Mesenchymal stem cell (in vitro differentiated cells and primary cell): ENCODE measurements around the gene EPM2AIP1.

Source experiments
- DNase-seq: peaks from one replicate; pipeline ENCODE4 v3.0.0-alpha.2; 2013
- H2AFZ ChIP-seq: one replicate; pipeline ENCODE4 v1.6.1; 2013; ENCODE audit warnings: low read depth, mild to moderate bottlenecking, control low read depth, inconsistent platforms, low read length, moderate library complexity
- H2AK5ac ChIP-seq: 2 replicates; pipeline ENCODE4 v1.6.1; 2013; ENCODE audit warnings: low read length, moderate library complexity, mild to moderate bottlenecking, inconsistent platforms; ENCODE audit not compliant: severe bottlenecking
- H2BK120ac ChIP-seq: one replicate; pipeline ENCODE4 v1.6.1; 2013; ENCODE audit warnings: low read depth, mild to moderate bottlenecking, inconsistent platforms, low read length, moderate library complexity
- H2BK12ac ChIP-seq, 2 experiments: one replicate each; pipeline ENCODE4 v1.6.1; 2013; ENCODE audit warnings: inconsistent platforms in 2 of 2, low read length in 2 of 2, mild to moderate bottlenecking in 2 of 2, moderate library complexity in 2 of 2, control low read depth in 1 of 2
- H2BK15ac ChIP-seq: one replicate; pipeline ENCODE4 v1.6.1; 2013; ENCODE audit warnings: mild to moderate bottlenecking, low read depth, inconsistent platforms; ENCODE audit not compliant: poor library complexity, severe bottlenecking
- H2BK5ac ChIP-seq: 2 replicates; pipeline ENCODE4 v1.6.1; 2013; ENCODE audit warnings: low read depth, mild to moderate bottlenecking, low read length, control low read depth, inconsistent platforms; ENCODE audit not compliant: poor library complexity, severe bottlenecking
- H3K14ac ChIP-seq, 2 experiments: one replicate each; pipeline ENCODE4 v1.6.1; 2013; ENCODE audit warnings: inconsistent platforms in 2 of 2, low read length in 2 of 2, control low read depth in 1 of 2, mild to moderate bottlenecking in 1 of 2, moderate library complexity in 1 of 2
- H3K18ac ChIP-seq, 2 experiments: one replicate each; pipeline ENCODE4 v1.6.1; 2013; ENCODE audit warnings: inconsistent platforms in 2 of 2, low read length in 2 of 2, control low read depth in 1 of 2, low read depth in 1 of 2, mild to moderate bottlenecking in 1 of 2
- H3K23ac ChIP-seq, 2 experiments: one replicate each; pipeline ENCODE4 v1.6.1; 2013; ENCODE audit warnings: inconsistent platforms in 2 of 2, low read length in 2 of 2, mild to moderate bottlenecking in 2 of 2, moderate library complexity in 2 of 2, control low read depth in 1 of 2
- H3K27ac ChIP-seq: 2 replicates; pipeline ENCODE4 v1.5.1; 2013; ENCODE audit warnings: mild to moderate bottlenecking, moderate library complexity, low read length, control low read depth, inconsistent platforms; ENCODE audit not compliant: poor library complexity, severe bottlenecking
- H3K27me3 ChIP-seq, 2 experiments: 2 replicates each; pipeline versions ENCODE4 v1.6.1 to v1.7.0; 2013; ENCODE audit warnings: low read length in 2 of 2, mild to moderate bottlenecking in 2 of 2, moderate library complexity in 2 of 2, control low read depth in 1 of 2, inconsistent platforms in 1 of 2; ENCODE audit not compliant: control insufficient read depth in 1 of 2, insufficient read depth in 1 of 2
- H3K36me3 ChIP-seq, 2 experiments: 2 replicates each; pipeline versions ENCODE4 v1.6.1 to v1.7.0; 2013; ENCODE audit warnings: low read length in 2 of 2, control low read depth in 1 of 2, inconsistent platforms in 1 of 2, low read depth in 1 of 2, mild to moderate bottlenecking in 1 of 2; ENCODE audit not compliant: insufficient read depth in 2 of 2, control insufficient read depth in 1 of 2
- H3K4ac ChIP-seq, 2 experiments: one replicate each; pipeline ENCODE4 v1.6.1; 2013; ENCODE audit warnings: inconsistent platforms in 2 of 2, low read length in 2 of 2, mild to moderate bottlenecking in 2 of 2, moderate library complexity in 2 of 2, control low read depth in 1 of 2, low read depth in 1 of 2
- H3K4me1 ChIP-seq: 2 replicates; pipeline ENCODE4 v1.6.1; 2013; ENCODE audit warnings: low read depth, low read length, control low read depth; ENCODE audit not compliant: control insufficient read depth, insufficient read depth
- H3K4me2 ChIP-seq: 2 replicates; pipeline ENCODE4 v1.6.1; 2013; ENCODE audit warnings: low read length, mild to moderate bottlenecking, inconsistent platforms; ENCODE audit not compliant: poor library complexity, severe bottlenecking
- H3K4me3 ChIP-seq, 2 experiments: 2 replicates each; pipeline versions ENCODE4 v1.5.1 to v1.7.0; 2013; ENCODE audit warnings: low read length in 2 of 2, mild to moderate bottlenecking in 2 of 2, control low read depth in 1 of 2, low read depth in 1 of 2; ENCODE audit not compliant: insufficient read depth in 1 of 2
- H3K79me1 ChIP-seq: replicated peaks from 2 replicates; pipeline ENCODE4 v1.6.1; 2013; ENCODE audit warnings: mild to moderate bottlenecking, control low read depth, low read length, inconsistent platforms; ENCODE audit not compliant: poor library complexity, severe bottlenecking
- H3K9ac ChIP-seq: 2 replicates; pipeline ENCODE4 v1.7.0; 2013; ENCODE audit warnings: mild to moderate bottlenecking, low read length, moderate library complexity
- H3K9me3 ChIP-seq: 2 replicates; pipeline ENCODE4 v1.7.0; 2013; ENCODE audit warnings: mild to moderate bottlenecking, low read length; ENCODE audit not compliant: control insufficient read depth
- H4K8ac ChIP-seq: one replicate; pipeline ENCODE4 v1.6.1; 2013; ENCODE audit warnings: inconsistent platforms, mild to moderate bottlenecking, low read length, moderate library complexity
- H4K91ac ChIP-seq: one replicate; pipeline ENCODE4 v1.6.1; 2013; ENCODE audit warnings: mild to moderate bottlenecking, low read length, inconsistent platforms
- WGBS: methylation state at CpG from one replicate; pipeline ENCODE4 v1.1.7; 2013; ENCODE audit warnings: mixed read lengths; 5-methylcytosine and 5-hydroxymethylcytosine counted together

Gene EPM2AIP1

DNA sequence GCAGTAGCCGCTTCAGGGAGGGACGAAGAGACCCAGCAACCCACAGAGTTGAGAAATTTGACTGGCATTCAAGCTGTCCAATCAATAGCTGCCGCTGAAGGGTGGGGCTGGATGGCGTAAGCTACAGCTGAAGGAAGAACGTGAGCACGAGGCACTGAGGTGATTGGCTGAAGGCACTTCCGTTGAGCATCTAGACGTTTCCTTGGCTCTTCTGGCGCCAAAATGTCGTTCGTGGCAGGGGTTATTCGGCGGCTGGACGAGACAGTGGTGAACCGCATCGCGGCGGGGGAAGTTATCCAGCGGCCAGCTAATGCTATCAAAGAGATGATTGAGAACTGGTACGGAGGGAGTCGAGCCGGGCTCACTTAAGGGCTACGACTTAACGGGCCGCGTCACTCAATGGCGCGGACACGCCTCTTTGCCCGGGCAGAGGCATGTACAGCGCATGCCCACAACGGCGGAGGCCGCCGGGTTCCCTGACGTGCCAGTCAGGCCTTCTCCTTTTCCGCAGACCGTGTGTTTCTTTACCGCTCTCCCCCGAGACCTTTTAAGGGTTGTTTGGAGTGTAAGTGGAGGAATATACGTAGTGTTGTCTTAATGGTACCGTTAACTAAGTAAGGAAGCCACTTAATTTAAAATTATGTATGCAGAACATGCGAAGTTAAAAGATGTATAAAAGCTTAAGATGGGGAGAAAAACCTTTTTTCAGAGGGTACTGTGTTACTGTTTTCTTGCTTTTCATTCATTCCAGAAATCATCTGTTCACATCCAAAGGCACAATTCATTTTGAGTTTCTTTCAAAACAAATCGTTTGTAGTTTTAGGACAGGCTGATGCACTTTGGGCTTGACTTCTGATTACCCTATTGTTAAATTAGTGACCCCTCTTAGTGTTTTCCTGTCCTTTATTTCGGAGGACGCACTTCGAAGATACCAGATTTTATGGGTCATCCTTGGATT, 674 bp upstream of the EPM2AIP1 start, which contains the start of gene MLH1:
Gene MLH1, plus strand, starts transcription at position 193 of the 958 bp plus-strand sequence. Its CDS starts 30 bp downstream, at position 223.
- no peaks in the 10 kb centered on the region for H3K27me3 ChIP-seq
- H3K4me3 ChIP-seq: peak within 1 kb of the TSS; percentile 63 to 93
- H3K36me3 ChIP-seq: peaks cover 3 to 63% of the 10 kb centered on the region in 2 experiments
- H3K9me3 ChIP-seq: no peaks in the 10 kb centered on the region
- H2BK15ac ChIP-seq: peak within 1 kb of the TSS; percentile 60
- peak within 1 kb of the TSS; percentile 90 for H4K8ac ChIP-seq
- peak within 1 kb of the TSS; percentile 74 for H2AFZ ChIP-seq
- 3% methylated on average over 46 of the region's 47 CpGs for WGBS
- DNase-seq: peak; percentile 95
- peak within 1 kb of the TSS; percentile 76 to 91 for H3K4ac ChIP-seq
- H4K91ac ChIP-seq: peak within 1 kb of the TSS; percentile 85
- peaks cover 1% of the 10 kb centered on the region for H3K4me1 ChIP-seq
- H2BK120ac ChIP-seq: peak within 1 kb of the TSS; percentile 64
- peak within 1 kb of the TSS; percentile 96 for H3K9ac ChIP-seq
- H3K14ac ChIP-seq: peak within 1 kb of the TSS in 1 of 2 experiments; percentile 64
- no peak within 1 kb of the TSS for H2AK5ac ChIP-seq
- no peak within 1 kb of the TSS for H2BK12ac ChIP-seq
- peak within 1 kb of the TSS in 1 of 2 experiments; percentile 20 for H3K23ac ChIP-seq
- peak within 1 kb of the TSS; percentile 74 for H3K4me2 ChIP-seq
- H3K18ac ChIP-seq: peak within 1 kb of the TSS; percentile 86 to 96
- H3K79me1 ChIP-seq: peaks cover 9% of the 10 kb centered on the region
- peak within 1 kb of the TSS; percentile 63 for H2BK5ac ChIP-seq
- H3K27ac ChIP-seq: peak within 1 kb of the TSS; percentile 96

DNA sequence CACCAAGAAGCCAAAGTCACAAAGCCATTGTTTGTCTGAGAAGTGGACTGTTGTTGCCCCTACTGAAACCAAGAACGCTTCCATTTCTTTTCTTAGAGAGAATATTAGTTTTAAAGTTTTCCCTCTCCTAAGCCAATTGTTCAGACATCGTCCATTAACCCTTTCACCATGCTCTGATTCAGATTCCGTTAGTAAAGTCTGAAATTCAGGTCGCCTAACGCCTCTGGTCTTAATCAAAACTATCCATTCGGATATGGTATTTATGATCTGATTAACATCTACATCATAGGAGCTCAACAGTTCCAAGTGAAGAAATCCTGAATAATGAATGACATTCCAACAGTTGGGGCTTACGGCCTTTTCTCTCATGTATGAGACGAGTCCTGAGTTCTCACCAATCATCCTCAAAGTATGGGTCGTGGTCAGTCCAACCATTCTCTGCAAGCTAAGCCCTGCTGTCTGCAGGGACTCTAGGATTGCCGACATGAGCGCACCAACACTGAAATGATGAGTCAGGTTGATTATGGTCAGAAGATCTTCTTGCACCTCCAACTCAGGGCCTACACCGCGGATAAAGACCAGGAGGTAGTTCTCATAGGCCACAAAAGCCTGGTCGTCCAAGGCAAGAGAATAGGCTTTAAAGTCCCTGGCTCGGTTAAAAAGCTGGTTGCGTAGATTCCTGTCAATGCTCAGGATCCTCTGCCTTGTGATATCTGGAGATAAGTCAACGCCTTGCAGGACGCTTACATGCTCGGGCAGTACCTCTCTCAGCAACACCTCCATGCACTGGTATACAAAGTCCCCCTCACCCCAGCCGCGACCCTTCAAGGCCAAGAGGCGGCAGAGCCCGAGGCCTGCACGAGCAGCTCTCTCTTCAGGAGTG, 767 bp downstream of the EPM2AIP1 start:
- peak overlapping the region; percentile 76 to 91 for H3K4ac ChIP-seq
- peak overlapping the region; percentile 64 for H2BK120ac ChIP-seq
- H3K9me3 ChIP-seq: no peaks in the 10 kb centered on the region
- H3K23ac ChIP-seq: peak overlapping the region in 1 of 2 experiments; percentile 20
- peak overlapping the region; percentile 96 for H3K27ac ChIP-seq
- no peak overlapping the region for H2BK12ac ChIP-seq
- H2BK15ac ChIP-seq: no peak overlapping the region
- peak overlapping the region; percentile 86 to 96 for H3K18ac ChIP-seq
- no peaks in the 10 kb centered on the region for H3K27me3 ChIP-seq
- 10% methylated on average over 23 of the region's 24 CpGs for WGBS
- H3K36me3 ChIP-seq: peaks cover 3 to 63% of the 10 kb centered on the region in 2 experiments
- no peak overlapping the region for H2AK5ac ChIP-seq
- H3K14ac ChIP-seq: peak overlapping the region in 1 of 2 experiments; percentile 64
- H3K9ac ChIP-seq: peak overlapping the region; percentile 96
- H2BK5ac ChIP-seq: no peak overlapping the region
- no peak overlapping the region for H2AFZ ChIP-seq
- peak overlapping the region; percentile 74 for H3K4me2 ChIP-seq
- peaks cover 1% of the 10 kb centered on the region for H3K4me1 ChIP-seq
- peak; percentile 79 for DNase-seq
- peak overlapping the region; percentile 85 for H4K91ac ChIP-seq
- H4K8ac ChIP-seq: peak overlapping the region; percentile 90
- peak overlapping the region; percentile 60 to 93 for H3K4me3 ChIP-seq
- H3K79me1 ChIP-seq: peaks cover 10% of the 10 kb centered on the region

DNA sequence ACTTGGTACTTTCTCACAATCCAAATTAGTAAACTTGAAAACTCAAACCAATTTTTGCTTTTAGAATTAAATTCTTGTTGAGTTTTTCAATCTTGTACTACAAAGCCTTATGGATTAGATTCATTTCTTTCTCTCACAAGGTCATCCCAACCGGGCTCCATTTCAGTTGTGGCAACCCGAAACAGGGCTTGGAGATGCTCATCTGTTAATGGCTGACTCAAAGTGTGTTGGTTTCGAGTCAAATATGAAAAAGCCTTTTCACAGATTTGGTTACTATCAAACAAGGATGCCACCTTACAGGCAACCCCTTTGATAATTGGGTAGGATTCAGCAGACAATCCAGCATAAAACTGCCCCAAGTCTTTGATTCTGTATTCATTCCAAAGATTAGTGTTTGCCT, 1.8 kb downstream of the EPM2AIP1 start:
- H3K27ac ChIP-seq: no peak overlapping the region
- no peak overlapping the region for H4K91ac ChIP-seq
- no peaks in the 10 kb centered on the region for H3K27me3 ChIP-seq
- WGBS: 69% methylated on average over 3 of the region's 3 CpGs
- no peak overlapping the region for H3K18ac ChIP-seq
- H2BK120ac ChIP-seq: no peak overlapping the region
- no peak for DNase-seq
- no peak overlapping the region for H3K4ac ChIP-seq
- peak overlapping the region in 1 of 2 experiments; percentile 93 for H3K4me3 ChIP-seq
- no peak overlapping the region for H2BK15ac ChIP-seq
- no peak overlapping the region for H2AFZ ChIP-seq
- H2BK12ac ChIP-seq: no peak overlapping the region
- H4K8ac ChIP-seq: no peak overlapping the region
- no peak overlapping the region for H3K23ac ChIP-seq
- H3K36me3 ChIP-seq: peaks cover 7 to 63% of the 10 kb centered on the region in 2 experiments
- no peak overlapping the region for H2BK5ac ChIP-seq
- H3K14ac ChIP-seq: no peak overlapping the region
- H3K79me1 ChIP-seq: peaks cover 12% of the 10 kb centered on the region
- peaks cover 1% of the 10 kb centered on the region for H3K4me1 ChIP-seq
- H3K9ac ChIP-seq: peak overlapping the region; percentile 96
- no peaks in the 10 kb centered on the region for H3K9me3 ChIP-seq
- H2AK5ac ChIP-seq: no peak overlapping the region
- peak overlapping the region; percentile 59 for H3K4me2 ChIP-seq
